Activated T-helper 1 cell treated with anti-CD3 and anti-CD28 coated beads, Interleukin-2, amount 50 U/mL, for 16 hours (primary cell): ENCODE measurements around the gene POM121.
"Not testable (repeated sequence)": the region's sequence is repeated elsewhere in the genome, so short reads cannot be mapped to it uniquely, and the experiment has no call there.

Experiments used
- DNase-seq, 2 donors: peaks; one replicate each; pipeline ENCODE4 v3.0.0-alpha.2; 2020; ENCODE audit warnings: low read depth in 1 of 2, low spot score in 1 of 2

Gene POM121

GRCh38 chr7:72949276-72949675 lies 24.4 kb downstream of the POM121 start:
- not testable (repeated sequence) for DNase-seq

GRCh38 chr7:72949686-72950085 lies 24.8 kb downstream of the POM121 start:
- not testable (repeated sequence) for DNase-seq

GRCh38 chr7:72950432-72950831 lies 25.5 kb downstream of the POM121 start:
- DNase-seq, result not testable (repeated sequence)

- not testable (repeated sequence) for DNase-seq
Measured at GRCh38 chr7:72953901-72954562, 29.1 kb downstream of the POM121 start.

GRCh38 chr7:72954563-72955198 lies 29.8 kb downstream of the POM121 start:
- not testable (repeated sequence) for DNase-seq

GRCh38 chr7:72960029-72960428 lies 35.1 kb downstream of the POM121 start:
- DNase-seq, result not testable (repeated sequence)

- not testable (repeated sequence) for DNase-seq
Measured at GRCh38 chr7:72960626-72961345, 35.9 kb downstream of the POM121 start.

GRCh38 chr7:72961346-72961650 lies 36.4 kb downstream of the POM121 start:
- not testable (repeated sequence) for DNase-seq

- not testable (repeated sequence) for DNase-seq
Measured at GRCh38 chr7:72963056-72963455, 38.2 kb downstream of the POM121 start.

- DNase-seq, result not testable (repeated sequence)
Measured at GRCh38 chr7:72965186-72965975, 40.5 kb downstream of the POM121 start.

GRCh38 chr7:72966892-72967291 lies 42.0 kb downstream of the POM121 start:
- not testable (repeated sequence) for DNase-seq

GRCh38 chr7:72968980-72969516 lies 44.2 kb downstream of the POM121 start, which contains the start of gene TRIM74:
TSS of gene TRIM74 (minus strand) at chr7:72969466. CDS start at chr7:72966157, 3,309 bp downstream.
- DNase-seq, result not testable (repeated sequence)

GRCh38 chr7:72969688-72970087 lies 44.8 kb downstream of the POM121 start:
- not testable (repeated sequence) for DNase-seq

GRCh38 chr7:72971505-72971904 lies 46.6 kb downstream of the POM121 start:
- DNase-seq, result not testable (repeated sequence)

- DNase-seq, result not testable (repeated sequence)
Measured at GRCh38 chr7:72974781-72975180, 49.9 kb downstream of the POM121 start.

- DNase-seq, result not testable (repeated sequence)
Measured at GRCh38 chr7:72975656-72976286, 50.9 kb downstream of the POM121 start.

GRCh38 chr7:72976434-72976833 lies 51.5 kb downstream of the POM121 start:
- DNase-seq, result not testable (repeated sequence)

- DNase-seq, result not testable (repeated sequence)
Measured at GRCh38 chr7:72980382-72980781, 55.5 kb downstream of the POM121 start.

- DNase-seq, result not testable (repeated sequence)
Measured at GRCh38 chr7:72982084-72982483, 57.2 kb downstream of the POM121 start.

- DNase-seq, result not testable (repeated sequence)
Measured at GRCh38 chr7:72990146-72990913, 65.4 kb downstream of the POM121 start.
